ENCODE measurements around the gene F2RL2. TPM values are rescaled to one million over a fixed set of nuclear protein-coding genes. Genes with fewer than 3 reads are reported as not detected.

F2RL2 gene
- total and polyA plus RNA-seq, 2 of the 4 experiments (the other 2 are of a cell fraction): 21.7 to 32.8 TPM

Other genes with a start within 250 kb of the F2RL2 start
- gene IQGAP2, start 220.1 kb downstream of the F2RL2 start, total RNA-seq (2012; rRNA removed): 0.28 and 0.36 TPM in 2 replicates
- gene IQGAP2, start 220.1 kb downstream of the F2RL2 start, polyA plus RNA-seq (2012; rRNA removed): 0.21 and 0.36 TPM in 2 replicates
- 85.7 and 96.7 TPM in 2 replicates for gene F2R, start 92.7 kb upstream of the F2RL2 start, total RNA-seq (2012; rRNA removed)
- gene F2R, start 92.7 kb upstream of the F2RL2 start, polyA plus RNA-seq (2012; rRNA removed): 135 and 147 TPM in 2 replicates
- 9.4 and 12.4 TPM in 2 replicates for gene F2RL1, start 195.6 kb upstream of the F2RL2 start, total RNA-seq (2012; rRNA removed)
- gene F2RL1, start 195.6 kb upstream of the F2RL2 start, polyA plus RNA-seq (2012; rRNA removed): 4.7 and 5.6 TPM in 2 replicates
- gene S100Z, start 226.6 kb upstream of the F2RL2 start, total RNA-seq (2012; rRNA removed): not detected in 2 replicates
- gene S100Z, start 226.6 kb upstream of the F2RL2 start, polyA plus RNA-seq (2012; rRNA removed): not detected in 2 replicates

Measured in IMR-90 (cell line).